ENCODE results near the gene GBX2.

DNA sequence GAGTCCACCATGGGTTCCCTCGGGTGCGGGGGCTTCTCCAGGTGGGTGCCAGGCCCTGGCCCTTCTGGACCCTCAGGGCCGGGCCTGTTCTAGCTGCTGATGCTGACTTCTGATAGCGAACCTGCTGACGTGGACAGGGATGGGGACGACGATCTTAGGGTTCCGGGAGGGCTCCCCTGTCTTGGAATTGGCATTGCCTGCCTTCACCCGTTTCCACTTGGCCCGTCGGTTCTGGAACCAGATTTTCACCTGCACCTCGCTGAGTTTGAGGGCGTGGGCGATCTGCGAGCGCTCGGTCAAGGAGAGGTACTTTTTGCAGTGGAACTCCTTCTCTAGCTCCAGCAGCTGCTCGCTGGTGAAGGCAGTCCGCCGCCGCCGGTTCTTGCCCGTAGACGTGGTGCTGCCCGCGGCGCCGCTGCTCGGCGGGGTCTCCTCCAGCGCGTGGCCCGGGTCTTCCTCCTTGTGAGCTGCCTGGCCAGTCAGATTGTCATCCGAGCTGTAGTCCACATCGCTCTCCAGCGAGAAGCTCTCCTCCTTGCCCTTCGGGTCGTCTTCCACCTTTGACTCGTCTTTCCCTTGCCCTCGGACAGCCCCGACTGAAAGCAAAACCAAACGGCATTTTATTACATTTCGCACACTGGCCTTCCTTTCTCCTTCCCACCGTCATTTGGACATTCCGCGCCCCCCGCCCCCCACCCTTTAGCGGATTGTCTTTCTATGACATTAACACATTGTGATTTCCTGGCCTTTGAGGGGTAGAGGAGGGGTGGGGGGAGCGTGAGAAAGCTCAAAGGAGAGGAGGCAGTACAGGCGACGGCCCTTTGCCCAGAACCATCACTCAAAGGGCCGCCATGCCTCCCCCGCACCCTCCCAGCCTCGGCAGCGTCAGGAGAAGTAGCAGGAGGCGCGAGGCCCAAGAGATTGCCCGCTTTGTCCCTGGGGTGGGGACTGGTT lies 2.1 kb downstream of the GBX2 start:
- TF ChIP-seq, protein P1, sequence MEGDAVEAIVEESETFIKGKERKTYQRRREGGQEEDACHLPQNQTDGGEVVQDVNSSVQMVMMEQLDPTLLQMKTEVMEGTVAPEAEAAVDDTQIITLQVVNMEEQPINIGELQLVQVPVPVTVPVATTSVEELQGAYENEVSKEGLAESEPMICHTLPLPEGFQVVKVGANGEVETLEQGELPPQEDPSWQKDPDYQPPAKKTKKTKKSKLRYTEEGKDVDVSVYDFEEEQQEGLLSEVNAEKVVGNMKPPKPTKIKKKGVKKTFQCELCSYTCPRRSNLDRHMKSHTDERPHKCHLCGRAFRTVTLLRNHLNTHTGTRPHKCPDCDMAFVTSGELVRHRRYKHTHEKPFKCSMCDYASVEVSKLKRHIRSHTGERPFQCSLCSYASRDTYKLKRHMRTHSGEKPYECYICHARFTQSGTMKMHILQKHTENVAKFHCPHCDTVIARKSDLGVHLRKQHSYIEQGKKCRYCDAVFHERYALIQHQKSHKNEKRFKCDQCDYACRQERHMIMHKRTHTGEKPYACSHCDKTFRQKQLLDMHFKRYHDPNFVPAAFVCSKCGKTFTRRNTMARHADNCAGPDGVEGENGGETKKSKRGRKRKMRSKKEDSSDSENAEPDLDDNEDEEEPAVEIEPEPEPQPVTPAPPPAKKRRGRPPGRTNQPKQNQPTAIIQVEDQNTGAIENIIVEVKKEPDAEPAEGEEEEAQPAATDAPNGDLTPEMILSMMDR (IDR thresholded peaks at IDR 0.05) = no peak
- no peak for TF ChIP-seq POLR2A (IDR thresholded peaks at IDR 0.05)

Data from lower leg skin (tissue), 3 donors.